HG03457 (cell line): ENCODE data around the gene GATA6.

Source experiments
- ATAC-seq: cut with Tn5 transposase; IDR thresholded peaks from one replicate; pipeline ENCODE4 v1.9.1; 2021; ENCODE audit warnings: moderate number of reproducible peaks; ENCODE audit not compliant: unreplicated experiment

Gene GATA6

GRCh38 chr18:22166069-22166950 is 3.1 kb upstream of the GATA6 start:
- ATAC-seq = no peak

GRCh38 chr18:22167091-22167470 is 2.3 kb upstream of the GATA6 start:
- no peak for ATAC-seq

DNA sequence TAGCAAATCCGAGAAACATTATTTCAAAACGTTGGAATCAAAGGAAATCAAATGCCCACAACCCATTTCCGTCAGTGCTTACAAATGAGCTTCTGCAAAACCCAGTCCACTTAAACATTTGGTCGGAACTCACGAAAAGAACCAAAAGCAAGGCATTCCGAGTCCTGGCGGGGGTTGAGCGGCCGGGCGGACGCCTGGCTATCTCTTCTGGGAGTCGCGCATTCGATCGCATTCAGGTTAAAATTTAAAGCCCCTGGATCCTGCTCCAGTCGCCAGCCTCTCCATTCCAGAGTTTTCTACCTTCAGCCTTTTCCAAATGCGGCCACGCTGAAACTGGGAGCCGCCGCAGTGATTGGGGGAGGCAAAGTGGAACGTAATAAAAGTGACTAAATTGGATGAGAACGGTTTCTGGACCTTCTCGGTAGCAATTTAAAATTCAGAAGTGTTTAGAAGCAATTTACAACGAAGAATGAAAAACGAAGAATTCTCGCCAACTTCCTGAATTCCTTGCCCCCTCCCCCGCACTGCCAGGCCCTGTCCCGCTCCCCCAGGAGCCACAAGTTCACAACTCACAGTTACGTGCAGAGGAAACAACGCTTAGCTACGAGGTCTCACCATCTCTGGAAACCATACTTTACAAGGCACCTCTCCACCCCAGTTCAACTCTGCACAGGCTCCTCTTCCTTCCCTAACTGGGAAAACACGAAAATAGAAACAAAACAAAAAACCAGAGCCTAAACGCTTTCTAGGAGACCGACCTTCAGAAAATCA is 1.7 kb upstream of the GATA6 start:
- no peak for ATAC-seq

- no peak for ATAC-seq
These were observed 948 bp upstream of the GATA6 start for GRCh38 chr18:22168360-22168921.

DNA sequence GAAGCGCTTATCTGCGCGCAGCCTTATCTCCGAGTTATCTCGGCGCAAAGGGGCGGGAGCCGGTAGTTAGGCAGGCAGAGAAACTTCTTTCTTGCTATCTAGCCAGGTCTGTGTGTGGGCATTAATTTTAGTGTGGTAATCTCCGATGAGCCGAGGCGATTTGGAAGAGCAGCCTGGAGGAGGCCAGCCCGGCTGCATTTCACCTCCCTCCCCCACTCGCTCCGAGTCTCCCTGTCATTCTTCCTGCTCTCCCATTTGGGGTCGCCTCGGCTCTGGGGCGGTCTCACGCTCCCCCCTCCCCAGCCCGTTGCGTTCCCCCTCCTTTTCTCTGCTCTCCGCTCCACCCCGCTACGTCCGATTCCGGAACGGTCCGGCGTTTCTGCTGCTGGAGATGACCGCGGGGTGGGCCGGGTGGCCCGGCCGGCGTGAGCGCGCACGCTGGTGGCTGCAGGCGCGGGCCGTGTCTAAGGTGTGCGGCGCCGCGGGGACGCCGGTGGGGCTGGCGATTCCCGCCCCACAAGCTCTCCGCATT is 566 bp downstream of the GATA6 start:
- ATAC-seq = no peak

- ATAC-seq = no peak
These were observed 1.2 kb downstream of the GATA6 start for GRCh38 chr18:22170421-22171257.

DNA sequence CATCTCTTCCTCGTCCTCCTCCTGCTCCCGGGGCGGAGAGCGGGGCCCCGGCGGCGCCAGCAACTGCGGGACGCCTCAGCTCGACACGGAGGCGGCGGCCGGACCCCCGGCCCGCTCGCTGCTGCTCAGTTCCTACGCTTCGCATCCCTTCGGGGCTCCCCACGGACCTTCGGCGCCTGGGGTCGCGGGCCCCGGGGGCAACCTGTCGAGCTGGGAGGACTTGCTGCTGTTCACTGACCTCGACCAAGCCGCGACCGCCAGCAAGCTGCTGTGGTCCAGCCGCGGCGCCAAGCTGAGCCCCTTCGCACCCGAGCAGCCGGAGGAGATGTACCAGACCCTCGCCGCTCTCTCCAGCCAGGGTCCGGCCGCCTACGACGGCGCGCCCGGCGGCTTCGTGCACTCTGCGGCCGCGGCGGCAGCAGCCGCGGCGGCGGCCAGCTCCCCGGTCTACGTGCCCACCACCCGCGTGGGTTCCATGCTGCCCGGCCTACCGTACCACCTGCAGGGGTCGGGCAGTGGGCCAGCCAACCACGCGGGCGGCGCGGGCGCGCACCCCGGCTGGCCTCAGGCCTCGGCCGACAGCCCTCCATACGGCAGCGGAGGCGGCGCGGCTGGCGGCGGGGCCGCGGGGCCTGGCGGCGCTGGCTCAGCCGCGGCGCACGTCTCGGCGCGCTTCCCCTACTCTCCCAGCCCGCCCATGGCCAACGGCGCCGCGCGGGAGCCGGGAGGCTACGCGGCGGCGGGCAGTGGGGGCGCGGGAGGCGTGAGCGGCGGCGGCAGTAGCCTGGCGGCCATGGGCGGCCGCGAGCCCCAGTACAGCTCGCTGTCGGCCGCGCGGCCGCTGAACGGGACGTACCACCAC is 2.1 kb downstream of the GATA6 start:
- no peak for ATAC-seq

DNA sequence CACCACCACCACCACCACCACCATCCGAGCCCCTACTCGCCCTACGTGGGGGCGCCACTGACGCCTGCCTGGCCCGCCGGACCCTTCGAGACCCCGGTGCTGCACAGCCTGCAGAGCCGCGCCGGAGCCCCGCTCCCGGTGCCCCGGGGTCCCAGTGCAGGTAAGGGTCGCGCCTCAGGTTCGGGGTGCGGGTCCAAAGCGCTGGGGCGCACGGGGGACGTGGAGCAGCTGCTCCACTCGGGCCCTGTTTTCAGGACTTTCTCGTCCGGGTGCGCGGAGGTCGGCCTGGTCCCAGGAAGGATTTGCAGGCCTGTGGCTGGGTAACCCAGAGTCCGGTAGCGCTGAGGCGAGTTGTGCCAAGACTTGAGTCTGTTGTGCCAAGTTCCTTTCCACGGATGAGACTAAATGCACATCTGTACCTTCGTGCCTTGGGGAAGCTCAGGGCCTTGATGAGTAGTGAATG is 2.8 kb downstream of the GATA6 start:
- ATAC-seq = no peak

DNA sequence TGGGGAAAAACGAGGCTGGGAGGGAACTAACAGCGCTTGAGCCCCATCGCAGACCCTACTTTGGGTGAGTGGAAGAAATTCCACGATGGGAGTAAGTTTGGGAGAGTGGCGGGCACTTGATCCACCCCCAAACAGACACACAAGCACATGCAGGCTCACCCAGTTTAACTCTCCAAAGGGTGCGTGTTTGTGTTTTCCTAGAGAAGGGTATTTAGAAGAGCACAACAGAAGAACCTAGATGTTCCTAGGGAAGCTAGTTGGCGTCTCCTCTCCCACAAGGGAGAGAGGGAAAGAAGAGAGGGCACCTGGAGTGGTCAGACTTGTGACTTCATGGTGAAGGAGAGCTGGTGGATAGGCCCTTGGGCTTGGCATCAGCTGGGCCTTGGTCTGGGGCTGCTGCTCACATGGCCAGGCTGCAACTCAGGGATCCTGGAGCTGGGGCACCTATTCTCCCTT is 3.2 kb downstream of the GATA6 start:
- ATAC-seq = no peak

GRCh38 chr18:22173221-22173927 is 4.0 kb downstream of the GATA6 start:
- no peak for ATAC-seq

- ATAC-seq = no peak
These were observed 4.5 kb downstream of the GATA6 start for GRCh38 chr18:22173928-22174301.

- no peak for ATAC-seq
These were observed 5.2 kb downstream of the GATA6 start for GRCh38 chr18:22174341-22175145.

DNA sequence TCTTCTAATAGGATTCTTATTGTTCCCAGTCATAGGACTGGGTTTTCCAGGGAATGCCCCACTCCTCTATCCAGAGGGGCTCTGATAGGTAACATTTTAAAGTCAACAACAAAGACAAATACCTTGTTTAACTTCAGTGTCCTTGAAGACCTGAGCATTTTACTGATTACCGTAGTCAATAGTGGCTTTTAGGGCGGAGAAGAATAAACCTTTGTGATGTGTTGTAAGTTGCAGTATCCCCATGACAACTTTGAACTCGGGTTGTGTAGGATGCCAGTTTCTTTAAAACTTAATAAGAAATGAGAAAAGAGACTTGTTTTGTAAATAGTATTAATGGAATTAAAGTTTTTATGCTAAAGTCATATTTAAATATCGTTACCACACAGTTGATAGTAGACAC is 6.0 kb downstream of the GATA6 start:
- ATAC-seq = no peak

- ATAC-seq = no peak
These were observed 7.3 kb downstream of the GATA6 start for GRCh38 chr18:22176420-22177326.

DNA sequence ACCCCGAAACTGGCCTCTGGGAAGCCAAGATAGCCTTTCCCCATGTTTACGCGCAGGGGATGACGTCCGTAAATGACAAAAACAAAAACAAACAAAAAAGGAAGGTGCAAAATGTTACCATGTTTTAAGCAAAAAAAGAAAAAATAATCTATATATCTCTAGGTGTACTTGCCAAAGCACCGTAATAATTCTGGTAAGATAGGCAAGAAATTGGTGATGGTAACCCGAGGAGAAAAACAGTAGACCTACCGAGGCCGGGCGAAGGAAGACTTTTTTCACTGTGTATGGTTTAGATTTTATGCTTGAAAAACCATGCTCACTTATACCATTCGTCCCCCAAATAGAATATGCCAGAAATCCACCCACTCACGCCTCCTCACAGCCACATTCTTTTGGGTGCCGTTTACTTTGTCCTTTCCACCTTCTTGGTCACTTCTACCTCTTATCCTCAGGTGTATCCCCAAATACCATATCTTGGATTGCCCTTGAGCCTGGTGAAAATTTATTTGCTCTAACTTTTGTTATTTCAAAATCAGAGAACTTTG is 8.0 kb downstream of the GATA6 start:
- no peak for ATAC-seq

GRCh38 chr18:22179174-22179573 is 9.8 kb downstream of the GATA6 start:
- ATAC-seq = no peak

GRCh38 chr18:22179631-22180030 is 10.2 kb downstream of the GATA6 start:
- no peak for ATAC-seq
